Measurements from ENCODE around the gene LCE7A.

Gene LCE7A

GRCh38 chr1:152859696-152860095 is at the start of gene LCE7A:
LCE7A (plus strand) TSS chr1:152859996; CDS start chr1:152860698, 702 bp downstream.
- in situ Hi-C loops (cut with MboI; ENCODE audit: low sequenced_read_pairs) = no loop called here

- in situ Hi-C loops (cut with MboI; ENCODE audit: low sequenced_read_pairs) = no loop called here
Measured at GRCh38 chr1:152811050-152811449, 48.7 kb upstream of the LCE7A start.

GRCh38 chr1:152811671-152812070 is 48.1 kb upstream of the LCE7A start, which contains the start of gene LCE1B:
LCE1B (plus strand) TSS chr1:152811971; CDS start chr1:152812447, 476 bp downstream.
- in situ Hi-C loops (cut with MboI; ENCODE audit: low sequenced_read_pairs) = no loop called here

GRCh38 chr1:152817309-152817708 is 42.5 kb upstream of the LCE7A start:
- in situ Hi-C loops (cut with MboI; ENCODE audit: low sequenced_read_pairs) = no loop called here

- in situ Hi-C loops (cut with MboI; ENCODE audit: low sequenced_read_pairs) = no loop called here
Measured at GRCh38 chr1:152823294-152823693, 36.5 kb upstream of the LCE7A start.

GRCh38 chr1:152824964-152825363 is 34.8 kb upstream of the LCE7A start:
- in situ Hi-C loops (cut with MboI; ENCODE audit: low sequenced_read_pairs) = no loop called here

GRCh38 chr1:152827173-152827572 is 32.6 kb upstream of the LCE7A start, which contains the start of gene LCE1A:
LCE1A (plus strand) TSS chr1:152827473; CDS start chr1:152827473, 0 bp downstream.
- in situ Hi-C loops (cut with MboI; ENCODE audit: low sequenced_read_pairs) = no loop called here

GRCh38 chr1:152836870-152837269 is 22.9 kb upstream of the LCE7A start:
- in situ Hi-C loops (cut with MboI; ENCODE audit: low sequenced_read_pairs) = no loop called here

- in situ Hi-C loops (cut with MboI; ENCODE audit: low sequenced_read_pairs) = no loop called here
Measured at GRCh38 chr1:152842556-152842955, 17.2 kb upstream of the LCE7A start, which contains the start of gene LCE6A. LCE6A (plus strand) TSS chr1:152842856; CDS start chr1:152843521, 665 bp downstream.

GRCh38 chr1:152855661-152856060 is 4.1 kb upstream of the LCE7A start:
- in situ Hi-C loops (cut with MboI; ENCODE audit: low sequenced_read_pairs) = no loop called here

- in situ Hi-C loops (cut with MboI; ENCODE audit: low sequenced_read_pairs) = no loop called here
Measured at GRCh38 chr1:152858062-152858461, 1.7 kb upstream of the LCE7A start.

GRCh38 chr1:152860129-152860528 is 333 bp downstream of the LCE7A start:
- in situ Hi-C loops (cut with MboI; ENCODE audit: low sequenced_read_pairs) = no loop called here

- in situ Hi-C loops (cut with MboI; ENCODE audit: low sequenced_read_pairs) = no loop called here
Measured at GRCh38 chr1:152861374-152861773, 1.6 kb downstream of the LCE7A start.

GRCh38 chr1:152864443-152864842 is 4.6 kb downstream of the LCE7A start:
- in situ Hi-C loops (cut with MboI; ENCODE audit: low sequenced_read_pairs) = no loop called here

GRCh38 chr1:152866321-152866720 is 6.5 kb downstream of the LCE7A start:
- in situ Hi-C loops (cut with MboI; ENCODE audit: low sequenced_read_pairs) = no loop called here

GRCh38 chr1:152869808-152870419 is 10.1 kb downstream of the LCE7A start:
- in situ Hi-C loops (cut with MboI; ENCODE audit: low sequenced_read_pairs) = no loop called here

- in situ Hi-C loops (cut with MboI; ENCODE audit: low sequenced_read_pairs) = no loop called here
Measured at GRCh38 chr1:152870831-152871730, 11.3 kb downstream of the LCE7A start.

GRCh38 chr1:152871731-152872126 is 11.9 kb downstream of the LCE7A start:
- in situ Hi-C loops (cut with MboI; ENCODE audit: low sequenced_read_pairs) = no loop called here

GRCh38 chr1:152873495-152873894 is 13.7 kb downstream of the LCE7A start:
- in situ Hi-C loops (cut with MboI; ENCODE audit: low sequenced_read_pairs) = no loop called here

- in situ Hi-C loops (cut with MboI; ENCODE audit: low sequenced_read_pairs) = no loop called here
Measured at GRCh38 chr1:152876827-152877226, 17.0 kb downstream of the LCE7A start.

- in situ Hi-C loops (cut with MboI; ENCODE audit: low sequenced_read_pairs) = no loop called here
Measured at GRCh38 chr1:152878042-152878441, 18.2 kb downstream of the LCE7A start, which contains the start of gene SMCP. SMCP (plus strand) TSS chr1:152878322; CDS start chr1:152884423, 6,101 bp downstream.
